ENCODE results near the gene ZFTA.

- TF ChIP-seq CTCF (IDR thresholded peaks at IDR 0.05), result no peak
- TF ChIP-seq POLR2A (IDR thresholded peaks at IDR 0.05), result no peak
These were observed 39.2 kb downstream of the ZFTA start for GRCh38 chr11:63729326-63729725.
